HG03442 (cell line): ENCODE measurements around the gene SETD7.

Source experiments
- ATAC-seq: cut with Tn5 transposase; IDR thresholded peaks from one replicate; pipeline ENCODE4 v1.9.1; 2021; ENCODE audit warnings: mild to moderate bottlenecking, moderate library complexity; ENCODE audit not compliant: unreplicated experiment

The SETD7 gene

DNA sequence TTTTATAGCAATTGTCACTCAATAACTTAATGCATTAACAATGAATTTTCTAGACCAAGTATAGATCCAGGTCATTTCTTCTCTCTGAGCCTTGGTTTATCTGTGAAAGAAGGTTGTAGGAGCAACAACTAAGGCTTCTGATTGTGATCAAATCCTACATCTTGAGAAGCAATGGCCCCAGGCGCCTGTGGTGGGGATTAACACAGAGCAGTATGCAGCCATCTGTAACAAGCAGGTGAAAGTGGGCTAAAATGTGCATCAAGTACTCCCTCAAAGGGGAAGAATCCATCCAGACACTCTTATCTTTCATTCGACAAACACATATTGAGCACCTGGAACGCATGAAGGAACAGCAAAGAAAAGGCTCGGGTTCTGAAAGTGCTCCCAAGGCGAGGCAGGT, 19.1 kb upstream of the SETD7 start:
- no peak for ATAC-seq

DNA sequence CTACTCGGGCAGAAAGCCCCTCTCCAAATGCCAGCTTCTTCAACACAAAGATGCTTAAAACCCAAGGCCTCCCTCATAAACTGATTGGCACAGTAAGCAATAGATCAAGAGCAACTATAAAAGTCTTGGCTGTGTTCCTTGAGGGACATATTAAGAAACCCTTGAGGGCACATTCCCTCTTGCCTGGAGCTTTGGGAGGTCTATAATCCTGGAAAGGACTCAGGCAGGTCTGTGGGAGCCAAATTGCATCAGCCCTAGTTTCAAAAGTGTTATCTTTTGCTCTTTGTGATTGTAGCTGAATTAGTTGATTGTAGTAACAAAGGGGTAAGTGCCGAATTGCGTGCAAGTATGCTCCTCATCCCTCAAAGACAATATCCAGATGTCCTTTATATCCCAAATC, 18.6 kb upstream of the SETD7 start:
- no peak for ATAC-seq

DNA sequence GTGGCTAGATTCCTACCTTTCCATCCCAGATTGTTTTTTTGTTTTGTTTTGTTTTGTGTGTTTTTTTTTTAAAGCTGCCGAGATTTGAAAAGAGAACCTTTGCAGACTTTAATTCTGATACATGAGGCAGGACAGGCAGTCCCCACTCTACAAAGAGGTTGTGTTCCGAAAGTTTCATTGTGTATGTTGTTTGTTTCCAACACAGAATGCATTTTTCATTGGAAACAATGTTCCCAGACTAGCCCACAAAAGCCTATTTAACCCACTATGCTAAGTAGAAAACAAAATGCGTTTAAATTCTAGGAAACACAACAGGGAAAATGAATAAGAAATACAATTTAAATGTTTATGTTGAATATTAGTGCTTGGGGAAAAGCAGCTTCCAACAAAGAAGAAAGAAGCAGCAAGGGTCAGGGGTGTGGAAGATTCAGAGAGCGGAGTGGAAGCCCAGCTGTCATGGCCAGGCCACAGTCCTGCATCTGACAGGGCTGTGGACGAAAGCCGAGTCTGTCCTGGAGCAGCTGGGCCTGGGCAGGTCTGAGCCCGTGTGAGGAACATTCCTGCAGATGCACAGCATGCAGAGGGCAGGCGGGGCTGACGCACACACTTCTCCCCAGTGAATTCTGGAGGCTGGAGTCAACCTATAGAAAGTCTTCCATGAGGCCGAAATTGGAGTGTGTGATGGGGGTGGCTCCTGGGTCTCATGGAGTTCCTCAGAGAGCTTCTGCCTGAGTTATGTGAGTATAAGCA, 12.4 kb upstream of the SETD7 start:
- no peak for ATAC-seq

DNA sequence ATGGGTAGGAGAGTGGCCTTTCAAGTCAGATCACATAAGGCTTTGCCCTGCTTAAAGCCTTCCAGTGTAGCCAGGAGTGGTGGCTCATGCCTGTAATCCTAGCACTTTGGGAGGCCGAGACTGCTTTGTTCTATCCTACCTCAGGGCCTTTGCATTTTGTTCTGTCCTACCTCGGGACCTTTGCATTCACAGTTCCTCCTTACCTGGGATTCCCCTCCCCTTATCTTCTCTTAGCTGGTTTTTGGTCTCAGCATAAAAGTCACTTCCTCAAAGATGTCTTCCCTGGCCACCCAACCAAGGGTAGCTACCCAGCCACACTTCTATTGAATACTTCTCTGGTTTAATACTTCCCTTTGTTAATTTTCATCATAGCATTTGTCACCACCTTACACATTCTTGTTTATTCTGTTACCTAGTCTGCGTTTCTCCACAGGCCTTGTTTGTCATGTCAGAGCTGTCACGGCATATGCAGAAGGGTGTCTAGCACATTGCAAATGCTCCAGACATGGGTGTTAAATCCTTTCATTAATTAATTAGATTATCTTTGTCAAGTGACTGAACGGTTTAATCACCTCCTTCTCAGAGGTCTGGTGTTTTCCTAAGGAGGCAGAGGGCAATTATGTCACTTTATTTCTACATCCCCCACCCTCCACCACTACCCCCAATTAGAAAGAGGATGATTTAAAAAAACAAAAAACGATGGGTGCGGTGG, 11.3 kb upstream of the SETD7 start:
- ATAC-seq, result no peak

DNA sequence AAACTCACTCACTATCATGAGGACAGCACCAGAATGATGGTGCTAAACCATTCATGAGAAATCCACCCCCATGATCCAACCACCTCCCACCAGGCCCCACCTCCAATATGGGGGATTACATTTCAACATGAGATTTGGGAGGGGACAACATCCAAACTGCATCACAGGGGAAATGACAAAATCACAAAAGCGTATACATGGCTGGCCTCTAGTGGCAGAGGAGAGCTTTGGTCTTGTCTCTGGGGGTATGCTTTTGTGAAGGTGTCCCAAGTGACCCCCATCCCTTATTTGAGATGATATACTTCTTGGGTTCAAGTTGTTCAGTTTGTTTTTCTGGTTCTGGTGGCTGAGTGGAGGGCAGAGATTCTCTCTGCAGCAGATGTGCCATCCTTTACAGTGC, 8.5 kb upstream of the SETD7 start:
- no peak for ATAC-seq

DNA sequence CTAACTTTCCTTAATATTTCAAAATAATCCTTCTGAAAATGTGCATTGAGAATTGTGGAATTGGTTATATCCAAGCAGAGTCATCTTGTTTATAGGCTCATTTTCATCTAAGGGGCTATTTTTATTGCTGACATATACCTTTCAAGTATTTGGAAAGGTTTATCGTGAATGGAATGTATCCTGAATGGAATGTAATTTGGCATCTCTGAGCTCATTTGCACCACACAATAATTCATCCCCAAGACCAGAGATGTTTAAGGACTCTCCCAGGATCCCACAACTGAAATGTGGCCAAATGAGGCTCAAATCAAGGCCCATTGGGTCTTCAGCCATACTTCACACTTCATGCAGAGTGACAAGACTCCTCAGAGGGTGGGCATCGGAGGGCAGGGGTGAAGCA, 7.5 kb upstream of the SETD7 start:
- ATAC-seq, result no peak

DNA sequence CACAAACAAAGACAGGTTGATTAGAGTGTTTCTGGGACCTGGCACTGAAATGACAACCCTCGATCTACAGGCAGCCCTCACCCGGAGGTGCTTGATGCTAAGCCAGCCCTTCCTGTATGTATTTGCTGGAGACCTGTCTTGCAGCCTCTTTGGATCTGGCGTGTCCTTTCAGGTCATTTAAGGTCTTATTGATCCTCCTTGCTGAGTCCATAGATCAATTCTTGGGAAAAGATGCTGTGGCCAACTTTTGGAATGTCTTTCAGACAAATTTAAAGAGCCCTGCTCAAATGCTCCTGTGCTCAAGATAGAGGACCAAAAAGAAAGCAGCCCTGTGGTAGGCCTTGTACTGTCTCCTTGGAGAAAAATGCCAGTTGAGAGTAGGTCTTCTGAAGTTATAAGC, 6.8 kb upstream of the SETD7 start:
- no peak for ATAC-seq

DNA sequence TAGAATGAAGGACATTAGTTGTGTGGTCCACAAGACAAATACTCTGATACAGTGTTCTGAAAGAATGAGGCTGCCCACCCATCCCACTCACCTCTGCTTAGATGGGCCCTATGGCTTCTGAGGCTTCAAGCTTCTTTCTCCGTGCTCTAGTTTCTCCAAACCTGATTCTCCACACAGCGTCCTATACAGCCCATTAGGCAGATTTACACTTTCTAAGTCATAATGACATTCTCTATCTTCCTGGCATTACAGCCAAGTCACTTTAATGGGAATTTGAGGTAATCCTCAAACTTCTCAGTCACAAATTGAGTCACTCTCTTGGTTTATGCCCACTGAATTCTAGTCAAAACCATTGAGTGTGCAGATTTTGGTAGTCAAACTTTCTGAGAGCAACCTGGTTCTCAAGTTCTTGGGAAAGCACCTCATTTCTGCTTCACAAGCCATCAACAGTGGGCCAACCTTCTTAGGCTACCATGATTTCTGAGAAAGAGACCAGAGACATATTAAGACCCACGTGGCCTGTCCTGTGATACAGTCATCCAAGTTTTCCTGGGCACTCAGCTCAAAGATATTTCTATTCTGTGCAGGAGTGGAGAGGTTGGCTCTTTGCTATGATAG, 6.2 kb upstream of the SETD7 start:
- no peak for ATAC-seq

DNA sequence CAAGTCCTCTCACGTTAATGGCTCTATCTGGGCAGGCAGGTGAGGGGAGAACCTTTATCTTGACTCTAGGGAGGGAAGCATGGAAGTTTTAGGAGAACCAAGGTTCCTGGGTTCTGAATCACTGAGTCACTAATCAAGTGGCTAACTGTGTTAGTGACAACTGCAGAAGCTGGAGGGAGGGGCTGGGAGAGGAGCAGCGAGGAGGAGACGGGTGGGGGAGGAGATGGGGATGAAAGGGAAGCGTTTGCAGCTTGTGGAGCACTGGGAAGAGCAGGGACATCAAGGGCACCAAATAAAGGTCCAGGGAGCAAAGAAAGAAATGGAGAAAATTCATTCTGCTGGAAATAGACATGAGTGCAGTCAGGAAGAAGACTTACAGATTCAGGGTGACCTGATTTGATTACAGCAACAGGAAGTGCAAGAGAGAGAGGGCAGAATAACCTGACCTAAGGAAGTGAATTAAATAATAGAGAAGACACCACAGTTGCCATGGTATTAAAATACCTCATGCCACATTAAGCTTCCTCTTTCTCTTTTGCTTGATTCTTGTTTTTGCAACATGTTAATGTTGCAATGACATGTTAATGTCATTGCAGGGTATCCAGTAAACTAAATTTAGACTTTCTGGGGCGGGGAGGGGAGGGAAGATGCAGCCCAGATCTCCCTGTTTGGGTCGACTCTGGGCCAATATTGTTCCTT, 4.5 kb upstream of the SETD7 start:
- peak; percentile 24 for ATAC-seq

DNA sequence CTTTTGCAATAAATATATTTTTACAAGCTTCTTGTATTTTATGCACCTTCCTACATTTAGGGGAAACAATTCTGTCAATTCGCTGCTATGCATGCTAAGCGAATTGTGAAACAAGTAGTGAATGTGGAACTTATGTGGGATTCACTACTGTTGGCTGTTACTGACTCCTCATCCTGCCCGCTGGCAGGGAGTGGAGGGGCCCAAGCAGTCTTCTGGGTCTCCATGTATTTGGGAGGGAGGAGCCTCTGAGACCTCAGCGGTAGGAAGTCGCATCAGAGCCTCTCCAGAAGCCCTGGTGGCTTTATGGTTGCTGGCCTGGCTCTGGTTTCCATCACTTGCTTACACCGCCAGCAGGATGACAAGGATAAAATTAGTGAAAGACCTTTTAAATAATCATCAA, 3.7 kb upstream of the SETD7 start:
- no peak for ATAC-seq

DNA sequence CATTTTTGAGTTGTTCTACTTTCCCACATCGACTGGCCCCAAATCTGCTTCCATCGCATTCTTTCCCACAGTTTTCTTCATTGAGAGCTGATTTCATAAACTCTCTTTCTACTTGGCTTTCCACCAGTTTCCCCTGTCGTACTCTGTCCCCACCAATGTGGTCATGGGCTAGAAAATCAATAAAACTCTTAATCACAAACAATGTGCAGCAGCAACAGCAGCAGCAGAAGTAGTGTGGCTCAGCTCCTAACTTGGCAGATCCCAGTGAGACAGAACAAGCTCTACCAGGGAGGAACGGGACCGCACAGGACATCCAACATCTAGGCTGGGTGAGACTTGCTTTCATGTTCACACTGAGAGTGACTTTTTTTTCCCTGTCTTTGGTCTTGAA, 3.1 kb upstream of the SETD7 start:
- ATAC-seq, result no peak

DNA sequence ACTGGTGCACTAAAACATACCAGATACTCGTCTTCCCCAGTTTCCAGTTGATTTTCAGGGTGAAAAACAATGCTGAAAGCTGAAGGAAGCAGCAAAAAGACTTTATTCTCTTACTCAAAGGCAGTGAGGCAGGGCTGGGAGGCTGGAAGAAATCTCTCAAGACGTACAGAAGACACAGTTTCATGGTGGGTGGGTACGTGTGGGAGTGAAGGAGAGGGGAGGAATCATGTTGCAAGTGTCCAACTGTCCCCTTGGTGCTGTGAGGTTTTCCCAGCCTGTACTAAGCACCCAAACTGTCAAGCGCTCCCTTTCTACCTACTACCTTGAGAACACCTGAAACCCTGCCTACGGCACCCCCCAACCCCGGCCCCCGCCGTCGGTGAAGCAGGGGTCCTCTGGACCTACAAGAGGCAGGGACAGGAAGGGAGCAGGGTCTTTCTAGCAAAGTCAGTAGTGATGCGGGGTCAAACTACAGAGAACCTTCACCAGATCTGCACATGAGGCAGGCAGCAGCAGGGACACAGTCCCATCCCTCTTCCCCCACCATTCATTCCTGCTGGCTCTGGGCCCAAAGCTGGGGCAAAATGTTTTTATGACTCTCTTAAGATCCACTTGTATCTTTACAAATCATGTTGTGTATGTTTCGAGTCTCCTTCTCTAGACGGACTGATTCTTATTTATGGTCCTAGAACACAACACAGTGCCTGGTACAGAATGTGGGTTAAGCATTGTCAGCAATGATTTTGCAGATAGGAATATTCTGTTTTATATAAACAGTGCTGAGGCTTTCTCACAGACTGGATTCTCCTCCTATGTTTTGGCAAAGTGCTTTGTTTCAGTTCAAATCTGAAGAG, 2.4 kb upstream of the SETD7 start:
- ATAC-seq, result no peak

DNA sequence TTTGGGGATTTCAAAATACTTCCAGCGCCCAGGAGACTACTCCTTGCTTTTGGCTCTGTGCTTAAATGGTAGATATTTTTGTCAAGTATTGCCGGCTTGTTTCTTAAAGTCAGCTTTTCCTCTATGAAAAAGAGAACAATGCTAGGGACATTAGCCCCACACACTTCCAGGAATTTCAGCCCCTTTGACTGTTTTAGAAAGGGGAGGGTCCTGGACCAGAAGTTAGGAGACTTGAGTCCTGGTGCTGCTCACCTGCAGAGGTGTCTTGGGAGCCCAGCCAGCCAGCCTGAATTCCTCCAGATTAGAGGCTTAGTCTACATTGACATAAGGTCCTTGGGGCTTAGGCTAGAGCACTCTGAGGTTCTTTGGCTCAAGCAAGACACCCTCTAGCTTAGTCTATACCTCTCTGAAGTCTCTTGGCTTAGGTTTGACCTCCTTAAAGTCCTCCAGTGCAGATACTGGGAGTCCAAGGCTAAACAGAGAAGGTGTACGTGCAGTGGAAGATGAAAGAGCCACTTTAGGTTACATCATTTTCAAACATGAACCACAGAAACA, 1.6 kb upstream of the SETD7 start:
- no peak for ATAC-seq

DNA sequence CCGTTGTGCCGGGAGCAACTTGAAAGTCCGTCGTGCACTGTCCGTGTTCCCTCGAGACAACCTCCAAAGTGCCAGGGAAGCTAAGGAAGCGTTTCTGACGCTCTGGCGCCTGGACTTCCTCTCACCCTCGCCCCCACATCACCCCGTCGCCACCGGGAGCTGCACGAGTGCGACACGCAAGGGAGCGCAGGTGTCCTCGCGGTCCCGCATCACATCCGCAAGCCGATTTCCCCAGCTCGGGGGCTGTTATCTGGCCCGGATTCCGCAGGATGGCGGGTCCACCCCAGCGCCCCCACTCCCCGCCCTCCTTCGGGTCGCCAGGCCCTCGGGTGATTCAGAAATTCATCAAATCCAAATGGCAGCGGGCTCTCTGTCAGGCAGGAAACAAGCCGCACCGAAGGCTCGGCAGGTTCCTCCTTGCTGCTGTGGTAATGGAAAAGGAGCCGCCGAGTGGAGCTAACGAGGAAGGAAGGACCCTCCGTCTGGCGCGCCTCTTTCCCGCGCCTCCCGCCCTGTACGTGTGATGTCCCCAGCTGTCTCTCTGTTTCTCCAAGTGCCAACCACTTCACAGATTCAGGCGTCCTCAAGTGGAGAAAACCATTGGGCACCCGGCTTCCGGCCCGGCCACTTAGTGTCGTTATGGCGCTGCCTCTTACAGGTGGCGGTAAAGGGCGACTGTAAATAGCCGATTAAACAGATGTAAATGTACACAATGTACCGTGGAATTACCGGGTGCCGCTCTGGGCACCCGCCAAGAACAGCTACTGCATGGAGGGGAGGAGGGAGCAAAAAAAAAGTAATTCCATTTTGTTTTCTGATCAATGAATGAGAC, 921 bp upstream of the SETD7 start:
- ATAC-seq, result peak; percentile 23

DNA sequence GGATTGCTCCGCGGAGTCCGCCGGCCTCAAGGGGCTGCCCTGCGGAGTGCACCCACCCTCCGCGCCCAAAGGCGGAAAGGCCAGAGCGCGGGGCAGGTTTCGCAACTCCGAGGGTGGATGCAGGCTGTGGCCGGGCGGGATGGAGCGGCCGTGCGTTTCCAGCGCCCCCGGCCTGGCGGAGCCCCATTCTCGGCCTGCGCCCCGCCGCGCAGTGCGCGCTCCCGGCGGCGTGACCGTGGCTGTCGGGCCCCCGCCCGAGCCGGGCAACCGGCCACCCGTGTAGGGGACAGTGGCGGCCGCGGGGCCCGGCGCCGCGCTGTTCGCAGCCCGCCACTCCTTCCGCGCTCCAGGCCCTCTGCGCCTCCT, 331 bp downstream of the SETD7 start:
- ATAC-seq, result peak; percentile 20

DNA sequence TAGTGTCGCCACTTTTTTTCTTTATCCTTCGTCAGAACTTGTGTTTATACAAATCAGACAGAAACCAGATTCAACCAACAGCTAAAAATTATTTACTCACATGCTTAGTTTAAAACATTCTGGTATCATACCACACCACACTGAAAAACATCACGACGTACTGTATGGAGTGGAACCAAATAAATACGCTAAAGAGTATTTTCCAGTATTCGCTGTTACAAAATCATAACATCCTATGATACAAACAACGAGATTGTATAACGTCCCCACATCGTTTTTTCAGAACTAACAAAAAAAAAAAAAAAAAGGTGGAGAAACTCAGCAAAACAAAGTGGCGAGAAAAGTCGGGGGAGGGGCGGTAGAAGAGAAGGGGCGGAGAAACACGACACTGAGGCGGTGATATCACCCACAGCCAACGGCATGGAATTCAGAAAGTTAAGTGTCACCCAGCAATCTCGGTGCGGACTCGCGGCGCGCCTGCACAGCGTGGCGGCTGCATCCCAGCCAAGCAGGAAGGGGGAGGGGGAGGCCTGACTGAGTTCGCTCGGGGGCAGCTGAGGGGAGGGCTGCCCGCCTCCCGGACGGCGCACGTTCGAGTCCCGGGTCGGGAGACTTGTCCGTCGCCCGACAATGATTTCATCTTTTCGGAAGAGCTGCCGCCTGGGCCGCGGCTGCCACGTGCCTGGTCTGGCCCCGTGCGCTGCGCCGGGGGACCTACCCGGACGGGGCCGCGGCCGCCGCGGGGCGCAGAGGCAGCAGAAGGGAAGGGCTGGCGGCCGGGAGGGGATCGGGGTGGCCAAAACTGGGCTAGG, 920 bp downstream of the SETD7 start:
- ATAC-seq, result peak; percentile 36

DNA sequence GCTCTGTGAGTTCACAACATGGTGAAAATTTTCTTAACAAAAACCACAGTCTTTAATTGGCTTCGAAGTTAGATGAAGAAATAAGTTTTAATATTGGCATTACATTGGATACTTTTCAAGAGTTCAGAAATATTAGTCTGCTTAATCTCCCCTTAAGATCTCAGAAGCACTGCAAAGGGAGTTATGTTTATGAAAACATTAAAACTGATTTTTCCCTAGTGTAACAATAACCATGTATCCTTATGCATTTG, 1.5 kb downstream of the SETD7 start:
- no peak for ATAC-seq

DNA sequence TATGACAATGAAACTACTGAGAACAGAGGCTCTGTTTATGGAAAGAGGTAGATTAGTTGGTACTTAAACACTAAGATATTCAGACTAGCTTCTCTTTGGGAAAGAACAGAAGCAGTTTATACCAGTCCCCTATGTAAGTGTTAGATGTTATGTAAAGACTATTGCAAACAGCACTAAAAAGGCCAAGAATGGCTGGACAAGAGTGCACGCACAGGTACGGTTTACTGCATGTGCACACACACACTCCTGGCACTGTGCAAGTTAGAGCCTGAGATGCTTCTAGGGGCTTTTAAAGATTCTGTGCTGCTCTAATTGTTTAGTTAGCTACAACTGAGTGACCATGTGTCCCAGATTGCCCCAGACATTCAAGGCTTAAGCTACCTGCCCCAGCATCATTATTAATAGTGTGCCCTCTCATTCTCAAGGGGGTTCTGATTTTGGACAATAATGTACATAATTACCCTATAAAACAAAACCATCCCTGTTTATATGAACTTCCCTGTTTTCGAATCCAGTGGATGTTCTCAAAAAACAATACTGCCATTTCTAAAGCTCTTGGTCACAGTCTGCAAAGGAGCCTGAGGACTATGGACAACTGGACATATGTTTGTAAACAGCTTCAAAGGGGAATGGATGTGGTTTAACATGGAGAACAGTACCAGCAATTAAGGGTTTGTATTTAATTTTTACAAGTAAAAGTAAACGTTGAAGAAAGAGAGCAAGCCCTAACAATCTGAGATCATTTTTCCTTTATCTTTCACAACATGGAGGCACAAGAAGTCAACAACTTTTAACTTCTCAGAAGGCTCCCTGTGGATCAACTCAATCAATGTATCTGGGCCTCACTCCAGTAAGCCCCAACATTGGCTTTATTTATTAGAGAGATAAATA, 2.0 kb downstream of the SETD7 start:
- ATAC-seq, result no peak
